Measurements from ENCODE around the gene NOM1. TPM values are rescaled to one million over a fixed set of nuclear protein-coding genes. Genes with fewer than 3 reads are reported as not detected.

Gene NOM1
- total and polyA plus RNA-seq, 2 experiments from 2014 or later = 17.7 to 36.5 TPM

GRCh38 chr7:157021871-157022680, 72.6 kb downstream of the NOM1 start (continued):
- TF ChIP-seq REST (IDR thresholded peaks at IDR 0.05; ENCODE audit: unreplicated experiment) = no peak
- TF ChIP-seq CTCF (conservative IDR thresholded peaks at IDR 0.05; ENCODE audit: low read depth in 2 of 2) = no peak
- TF ChIP-seq EZH2 (IDR thresholded peaks at IDR 0.05; ENCODE audit: low read depth, unreplicated experiment) = peak; percentile 96
- no peak for TF ChIP-seq JUNB (IDR thresholded peaks at IDR 0.05; ENCODE audit: unreplicated experiment)
- TF ChIP-seq ETS1 (IDR thresholded peaks at IDR 0.05) = no peak

Other genes with a start within 250 kb of the NOM1 start
- 69.1 and 90.1 TPM in 2 replicates for gene LMBR1, start 56.5 kb upstream of the NOM1 start, total RNA-seq (2014; rRNA removed; shearing (Covaris generic))
- 20.6 and 21.8 TPM in 2 replicates for gene LMBR1, start 56.5 kb upstream of the NOM1 start, polyA plus RNA-seq (2016; fragmentation: Nextera tagmentation; extraction: Ambion mirVana)
- 0.14 TPM in 1 of 2 replicates, not detected in the other for gene MNX1, start 61.0 kb downstream of the NOM1 start, total RNA-seq (2014; rRNA removed; shearing (Covaris generic))
- gene MNX1, start 61.0 kb downstream of the NOM1 start, polyA plus RNA-seq (2016; fragmentation: Nextera tagmentation; extraction: Ambion mirVana) = 0.14 and 0.24 TPM in 2 replicates
- 76.2 and 76.9 TPM in 2 replicates for gene UBE3C, start 189.2 kb downstream of the NOM1 start, total RNA-seq (2014; rRNA removed; shearing (Covaris generic))
- 13.6 and 16.8 TPM in 2 replicates for gene UBE3C, start 189.2 kb downstream of the NOM1 start, polyA plus RNA-seq (2016; fragmentation: Nextera tagmentation; extraction: Ambion mirVana)

Measured in GM23338 (cell line).